GM18951 (cell line): ENCODE measurements around the gene FAM89A.

Experiments
- POLR2A ChIP-seq: IDR thresholded peaks from 4 replicates; pipeline ENCODE4 v1.6.1; 2011; ENCODE audit warnings: mild to moderate bottlenecking; ENCODE audit not compliant: insufficient read length, insufficient read depth; ENCODE audit errors: extremely low read depth
- in situ Hi-C: fragments of 300-500 bp; cut with MboI; formaldehyde crosslinking; loops from one replicate; pipeline ENCODE4 v1.12.0; 2022; ENCODE audit warnings: low sequenced_read_pairs, mixed read lengths, inconsistent platforms; ENCODE audit not compliant: unreplicated experiment

Gene FAM89A

GRCh38 chr1:231040019-231040799 lies at the start of gene FAM89A:
FAM89A (minus strand) TSS chr1:231040254; CDS start chr1:231040211, 43 bp downstream.
- in situ Hi-C loops = no loop called here
- no peak for TF ChIP-seq POLR2A

- in situ Hi-C loops = no loop called here
- no peak for TF ChIP-seq POLR2A
Observed at GRCh38 chr1:231084353-231084752, 44.3 kb upstream of the FAM89A start.

- no peak for TF ChIP-seq POLR2A
- in situ Hi-C loops = no loop called here
Observed at GRCh38 chr1:231079163-231079562, 39.1 kb upstream of the FAM89A start.

- in situ Hi-C loops = no loop called here
- TF ChIP-seq POLR2A = no peak
Observed at GRCh38 chr1:231078250-231078649, 38.2 kb upstream of the FAM89A start.

- in situ Hi-C loops = no loop called here
- no peak for TF ChIP-seq POLR2A
Observed at GRCh38 chr1:231076802-231077201, 36.7 kb upstream of the FAM89A start.

GRCh38 chr1:231075497-231075896 lies 35.4 kb upstream of the FAM89A start:
- in situ Hi-C loops = no loop called here
- no peak for TF ChIP-seq POLR2A

GRCh38 chr1:231075020-231075419 lies 35.0 kb upstream of the FAM89A start:
- in situ Hi-C loops = no loop called here
- TF ChIP-seq POLR2A = no peak

- no peak for TF ChIP-seq POLR2A
- in situ Hi-C loops = no loop called here
Observed at GRCh38 chr1:231074046-231074445, 34.0 kb upstream of the FAM89A start.

GRCh38 chr1:231073331-231073730 lies 33.3 kb upstream of the FAM89A start:
- TF ChIP-seq POLR2A = no peak
- in situ Hi-C loops = no loop called here

GRCh38 chr1:231072502-231073094 lies 32.5 kb upstream of the FAM89A start:
- in situ Hi-C loops = no loop called here
- TF ChIP-seq POLR2A = no peak

GRCh38 chr1:231072041-231072440 lies 32.0 kb upstream of the FAM89A start:
- TF ChIP-seq POLR2A = no peak
- in situ Hi-C loops = no loop called here

GRCh38 chr1:231070758-231071444 lies 30.8 kb upstream of the FAM89A start:
- TF ChIP-seq POLR2A = no peak
- in situ Hi-C loops = no loop called here

- in situ Hi-C loops = no loop called here
- no peak for TF ChIP-seq POLR2A
Observed at GRCh38 chr1:231069333-231069732, 29.3 kb upstream of the FAM89A start.

GRCh38 chr1:231068762-231069161 lies 28.7 kb upstream of the FAM89A start:
- no peak for TF ChIP-seq POLR2A
- in situ Hi-C loops = no loop called here
